Measurements from ENCODE around the gene TMEM163.
"Not testable (repeated sequence)": the region's sequence is repeated elsewhere in the genome, so short reads cannot be mapped to it uniquely, and the experiment has no call there.

TMEM163 gene

DNA sequence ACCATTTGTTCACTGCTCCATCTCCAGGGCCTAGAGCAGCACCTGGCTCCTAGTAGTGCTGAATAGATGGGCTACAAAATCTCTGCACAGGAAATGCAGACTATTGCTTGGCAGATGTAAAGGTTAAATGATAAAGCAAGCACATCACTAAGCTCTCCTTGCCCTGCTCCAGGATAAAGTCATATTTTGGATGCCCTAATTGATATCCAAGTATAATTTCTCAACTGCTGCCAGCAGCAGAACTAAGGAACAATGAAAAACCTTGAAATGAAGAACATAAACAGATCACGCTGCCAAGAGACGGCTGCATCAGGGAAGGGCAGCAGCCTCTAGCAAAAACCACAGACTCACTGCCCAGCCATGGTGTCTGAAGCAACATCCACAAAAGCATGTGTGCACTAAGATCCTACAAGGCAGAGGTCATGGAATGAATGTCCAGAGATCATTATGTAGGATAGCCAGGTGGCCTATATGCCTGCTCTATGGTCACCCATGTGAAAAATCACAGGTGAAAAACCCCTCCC lies 134.7 kb downstream of the TMEM163 start:
- peaks cover 5% of the 10 kb centered on the region for H3K9me3 Mint-ChIP-seq
- no peak overlapping the region for H3K27ac Mint-ChIP-seq
- no peaks in the 10 kb centered on the region for H3K27me3 Mint-ChIP-seq
- no peak overlapping the region for H3K4me3 Mint-ChIP-seq
- no peak for DNase-seq
- H3K36me3 Mint-ChIP-seq (ENCODE audit: low read depth): no peaks in the 10 kb centered on the region
- H3K4me1 Mint-ChIP-seq (ENCODE audit: low read depth): peaks cover 23% of the 10 kb centered on the region

- H3K9me3 Mint-ChIP-seq: peaks cover 3% of the 10 kb centered on the region
- no peaks in the 10 kb centered on the region for H3K27me3 Mint-ChIP-seq
- peaks cover 23% of the 10 kb centered on the region for H3K4me1 Mint-ChIP-seq (ENCODE audit: low read depth)
- no peak overlapping the region for H3K4me3 Mint-ChIP-seq
- no peak for DNase-seq
- no peak overlapping the region for H3K27ac Mint-ChIP-seq
- H3K36me3 Mint-ChIP-seq (ENCODE audit: low read depth): no peaks in the 10 kb centered on the region
Observed at GRCh38 chr2:134583462-134583861, 135.3 kb downstream of the TMEM163 start.

DNA sequence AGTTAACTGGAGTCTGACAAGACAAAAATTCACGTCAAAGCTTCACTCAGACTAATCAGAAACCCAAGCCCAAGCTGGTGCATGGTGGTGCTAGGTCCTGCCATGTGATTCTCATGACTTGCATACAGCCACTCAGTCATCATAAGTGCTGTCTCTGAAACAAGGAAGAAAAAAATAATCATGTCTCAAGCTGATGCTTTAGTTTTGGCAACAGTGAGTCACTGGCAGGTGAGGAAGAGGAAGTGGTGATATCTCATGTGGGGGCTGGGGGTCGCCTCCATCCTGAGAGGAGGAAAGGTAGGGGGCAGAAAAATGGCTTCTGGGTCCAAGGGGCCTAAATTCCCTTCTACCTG lies 136.3 kb downstream of the TMEM163 start:
- H3K27me3 Mint-ChIP-seq: no peaks in the 10 kb centered on the region
- no peaks in the 10 kb centered on the region for H3K9me3 Mint-ChIP-seq
- no peak for DNase-seq
- H3K36me3 Mint-ChIP-seq (ENCODE audit: low read depth): no peaks in the 10 kb centered on the region
- H3K4me3 Mint-ChIP-seq: no peak overlapping the region
- peak overlapping the region; percentile 37 for H3K27ac Mint-ChIP-seq
- peaks cover 23% of the 10 kb centered on the region for H3K4me1 Mint-ChIP-seq (ENCODE audit: low read depth)

- DNase-seq: no peak
- no peaks in the 10 kb centered on the region for H3K9me3 Mint-ChIP-seq
- H3K27me3 Mint-ChIP-seq: no peaks in the 10 kb centered on the region
- H3K27ac Mint-ChIP-seq: peak overlapping the region; percentile 37
- H3K36me3 Mint-ChIP-seq (ENCODE audit: low read depth): no peaks in the 10 kb centered on the region
- peaks cover 23% of the 10 kb centered on the region for H3K4me1 Mint-ChIP-seq (ENCODE audit: low read depth)
- H3K4me3 Mint-ChIP-seq: no peak overlapping the region
Observed at GRCh38 chr2:134581877-134582546, 136.8 kb downstream of the TMEM163 start.

- H3K36me3 Mint-ChIP-seq (ENCODE audit: low read depth): no peaks in the 10 kb centered on the region
- H3K27ac Mint-ChIP-seq: no peak overlapping the region
- no peak for DNase-seq
- no peaks in the 10 kb centered on the region for H3K27me3 Mint-ChIP-seq
- H3K4me1 Mint-ChIP-seq (ENCODE audit: low read depth): peaks cover 16% of the 10 kb centered on the region
- H3K9me3 Mint-ChIP-seq: no peaks in the 10 kb centered on the region
- no peak overlapping the region for H3K4me3 Mint-ChIP-seq
Observed at GRCh38 chr2:134578316-134578715, 140.5 kb downstream of the TMEM163 start.

DNA sequence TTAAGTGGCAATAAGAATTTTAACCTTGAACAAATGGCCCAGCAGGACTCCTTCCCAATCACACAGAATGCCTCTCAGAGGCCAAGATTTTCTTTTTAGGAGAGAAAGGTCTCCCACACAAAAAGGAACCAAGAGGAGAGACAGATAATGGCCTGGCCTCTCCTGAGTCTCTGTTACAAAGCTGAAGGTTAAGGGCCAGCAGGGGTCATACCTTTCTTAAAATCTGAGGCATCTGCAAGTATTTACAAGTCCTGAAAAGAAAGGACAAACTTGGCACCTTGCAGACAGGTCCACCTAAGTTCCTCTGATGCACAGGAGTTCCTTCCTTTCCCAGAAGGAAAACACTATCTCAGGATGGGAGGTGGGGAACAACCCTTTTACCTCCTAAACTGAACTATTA lies 142.3 kb downstream of the TMEM163 start:
- H3K4me1 Mint-ChIP-seq (ENCODE audit: low read depth): peaks cover 2% of the 10 kb centered on the region
- H3K27ac Mint-ChIP-seq: no peak overlapping the region
- H3K4me3 Mint-ChIP-seq: no peak overlapping the region
- no peaks in the 10 kb centered on the region for H3K27me3 Mint-ChIP-seq
- DNase-seq: no peak
- H3K36me3 Mint-ChIP-seq (ENCODE audit: low read depth): no peaks in the 10 kb centered on the region
- H3K9me3 Mint-ChIP-seq: no peaks in the 10 kb centered on the region

GRCh38 chr2:134575888-134576287 lies 142.9 kb downstream of the TMEM163 start:
- no peaks in the 10 kb centered on the region for H3K4me1 Mint-ChIP-seq (ENCODE audit: low read depth)
- no peaks in the 10 kb centered on the region for H3K27me3 Mint-ChIP-seq
- H3K4me3 Mint-ChIP-seq: no peak overlapping the region
- H3K27ac Mint-ChIP-seq: no peak overlapping the region
- no peaks in the 10 kb centered on the region for H3K36me3 Mint-ChIP-seq (ENCODE audit: low read depth)
- no peak for DNase-seq
- no peaks in the 10 kb centered on the region for H3K9me3 Mint-ChIP-seq

DNA sequence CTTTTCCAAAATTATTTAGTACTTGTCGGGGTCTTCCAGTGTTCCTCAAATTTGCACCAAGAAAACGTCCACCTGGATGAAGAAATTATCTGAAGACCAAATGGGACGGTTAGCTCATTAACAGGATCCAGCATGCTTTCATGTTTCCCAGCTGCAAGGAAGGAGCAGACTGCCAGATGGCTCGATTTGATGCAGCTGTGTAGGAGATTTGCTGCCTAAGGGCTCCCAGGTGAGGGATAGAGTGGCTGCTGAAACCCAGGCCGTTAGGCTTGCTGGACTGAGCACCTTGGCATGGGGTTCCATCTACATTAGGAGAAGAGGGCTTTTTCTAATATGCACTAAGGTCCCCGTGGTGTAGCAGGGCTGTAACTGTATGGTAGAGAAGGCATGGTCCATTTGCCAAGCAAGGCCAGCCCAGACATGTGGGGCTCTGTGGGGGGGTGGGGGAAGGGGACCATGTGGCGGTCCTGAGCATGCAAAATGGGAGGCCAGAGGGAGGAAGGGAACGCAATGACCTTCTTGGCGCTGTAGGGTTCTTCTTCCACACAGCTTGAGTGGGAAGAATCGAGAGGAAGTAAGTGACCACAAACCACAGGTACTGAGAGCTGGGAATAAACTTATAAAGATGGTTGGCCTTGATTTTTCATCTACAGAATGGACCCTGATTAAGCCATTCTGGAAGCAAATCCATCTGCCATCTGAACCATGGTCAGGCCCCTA lies 144.0 kb downstream of the TMEM163 start:
- Mint-ChIP-seq H3K36me3 (ENCODE audit: low read depth) (no peaks in the 10 kb centered on the region), H3K4me3 (no peak overlapping the region), H3K4me1 (ENCODE audit: low read depth) (no peaks in the 10 kb centered on the region), H3K27me3 (no peaks in the 10 kb centered on the region), H3K9me3 (no peaks in the 10 kb centered on the region), H3K27ac (no peak overlapping the region)
- no peak for DNase-seq

DNA sequence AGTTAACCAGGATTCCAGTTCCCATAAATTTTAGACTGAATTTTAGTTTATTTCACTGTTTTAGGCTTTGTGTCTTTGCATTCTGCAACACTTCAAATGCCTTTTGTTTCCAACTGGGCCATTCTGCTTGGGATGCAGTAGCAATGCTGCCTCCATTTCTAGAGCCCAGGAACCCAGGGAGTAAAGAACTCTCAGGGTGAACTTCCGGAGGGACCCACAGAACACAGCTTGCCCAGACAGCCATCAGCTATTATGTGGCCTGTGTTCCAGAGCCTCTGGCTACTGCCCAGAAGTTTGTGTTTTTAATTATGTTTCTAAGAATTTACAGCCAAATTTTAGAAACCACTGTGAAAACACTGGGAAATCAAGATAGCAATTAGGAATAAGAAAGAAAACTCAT lies 145.1 kb downstream of the TMEM163 start:
- Mint-ChIP-seq H3K27ac (no peak overlapping the region), H3K9me3 (no peaks in the 10 kb centered on the region), H3K4me3 (no peak overlapping the region), H3K36me3 (ENCODE audit: low read depth) (no peaks in the 10 kb centered on the region), H3K27me3 (no peaks in the 10 kb centered on the region), H3K4me1 (ENCODE audit: low read depth) (no peaks in the 10 kb centered on the region)
- DNase-seq: no peak

DNA sequence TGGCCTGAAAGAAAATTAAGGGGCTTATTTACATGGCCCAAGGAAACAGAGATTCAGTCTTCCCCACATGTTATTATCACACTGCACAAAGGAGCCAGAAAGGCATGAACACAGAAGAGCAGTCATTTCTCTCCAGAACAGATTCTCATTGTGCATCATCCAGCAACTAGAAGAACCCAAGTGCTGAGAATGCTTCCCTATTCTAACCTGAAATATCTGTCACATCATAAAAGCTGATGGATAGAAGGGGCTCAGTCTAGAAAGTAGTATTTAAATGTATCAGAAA lies 145.8 kb downstream of the TMEM163 start:
- Mint-ChIP-seq H3K9me3 (no peaks in the 10 kb centered on the region), H3K27ac (no peak overlapping the region), H3K36me3 (ENCODE audit: low read depth) (no peaks in the 10 kb centered on the region), H3K4me1 (ENCODE audit: low read depth) (no peaks in the 10 kb centered on the region), H3K4me3 (no peak overlapping the region), H3K27me3 (no peaks in the 10 kb centered on the region)
- DNase-seq: no peak

GRCh38 chr2:134572314-134573084 lies 146.3 kb downstream of the TMEM163 start:
- no peak for DNase-seq
- Mint-ChIP-seq H3K4me3 (no peak overlapping the region), H3K27ac (no peak overlapping the region), H3K27me3 (no peaks in the 10 kb centered on the region), H3K9me3 (no peaks in the 10 kb centered on the region), H3K4me1 (ENCODE audit: low read depth) (no peaks in the 10 kb centered on the region), H3K36me3 (ENCODE audit: low read depth) (no peaks in the 10 kb centered on the region)

GRCh38 chr2:134570676-134571075 lies 148.1 kb downstream of the TMEM163 start:
- H3K4me3 Mint-ChIP-seq: no peak overlapping the region
- H3K27ac Mint-ChIP-seq: no peak overlapping the region
- no peaks in the 10 kb centered on the region for H3K36me3 Mint-ChIP-seq (ENCODE audit: low read depth)
- no peak for DNase-seq
- H3K9me3 Mint-ChIP-seq: no peaks in the 10 kb centered on the region
- H3K4me1 Mint-ChIP-seq (ENCODE audit: low read depth): no peaks in the 10 kb centered on the region
- H3K27me3 Mint-ChIP-seq: peaks cover 1% of the 10 kb centered on the region

DNA sequence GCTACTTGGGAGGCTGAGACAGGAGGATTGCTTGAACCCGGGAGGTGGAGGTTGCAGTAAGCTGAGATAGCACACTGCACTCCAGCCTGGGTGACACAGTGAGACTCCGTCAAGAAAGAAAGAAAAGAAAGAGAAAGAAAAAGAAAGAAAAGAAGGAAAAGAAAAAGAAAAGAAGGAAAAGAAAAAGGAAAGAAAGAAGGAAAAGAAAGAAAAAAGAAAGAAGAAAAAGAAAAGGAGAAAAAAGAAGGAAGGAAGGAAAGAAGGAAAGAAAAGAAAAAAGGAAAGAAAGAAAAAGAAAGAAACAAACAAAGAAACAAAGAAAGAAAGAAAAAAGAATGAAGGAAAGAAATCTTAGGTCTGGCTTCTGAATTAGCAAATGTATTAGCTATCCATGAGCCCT lies 150.4 kb downstream of the TMEM163 start:
- peaks cover 3% of the 10 kb centered on the region for H3K27me3 Mint-ChIP-seq
- DNase-seq: no peak

DNA sequence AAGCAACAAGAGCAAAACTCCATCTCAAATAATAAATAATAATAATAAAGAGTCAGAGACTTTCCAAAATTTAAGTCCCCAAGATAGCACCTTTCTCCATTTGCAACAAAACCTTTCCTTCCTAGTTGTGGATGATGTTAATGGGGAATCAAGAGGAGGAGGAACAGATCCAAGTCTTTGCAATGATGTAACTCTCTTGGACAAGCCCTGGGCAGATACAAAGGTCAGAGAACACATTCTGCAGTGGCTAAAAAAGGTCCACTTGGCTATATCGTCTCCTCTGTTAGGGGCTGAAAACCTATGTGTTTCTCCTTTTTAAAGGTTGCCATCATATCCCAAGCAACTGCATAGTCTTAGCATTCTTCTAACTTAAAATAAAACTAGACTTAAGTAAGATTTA lies 151.1 kb downstream of the TMEM163 start:
- Mint-ChIP-seq H3K36me3 (ENCODE audit: low read depth) (no peaks in the 10 kb centered on the region), H3K27me3 (peaks cover 8% of the 10 kb centered on the region), H3K9me3 (no peaks in the 10 kb centered on the region), H3K27ac (no peak overlapping the region), H3K4me1 (ENCODE audit: low read depth) (peaks cover 2% of the 10 kb centered on the region), H3K4me3 (no peak overlapping the region)
- DNase-seq: no peak

More for the DNA sequence above, 150.4 kb downstream of the TMEM163 start:
- H3K27ac Mint-ChIP-seq: no peak overlapping the region
- H3K4me1 Mint-ChIP-seq (ENCODE audit: low read depth): peaks cover 2% of the 10 kb centered on the region
- H3K36me3 Mint-ChIP-seq (ENCODE audit: low read depth): no peaks in the 10 kb centered on the region
- no peak overlapping the region for H3K4me3 Mint-ChIP-seq
- no peaks in the 10 kb centered on the region for H3K9me3 Mint-ChIP-seq

- H3K27me3 Mint-ChIP-seq: peaks cover 15% of the 10 kb centered on the region
- H3K4me3 Mint-ChIP-seq; DNase-seq; H3K27ac Mint-ChIP-seq; H3K4me1 Mint-ChIP-seq (ENCODE audit: low read depth); H3K9me3 Mint-ChIP-seq; H3K36me3 Mint-ChIP-seq (ENCODE audit: low read depth): not testable (repeated sequence)
Observed at GRCh38 chr2:134564955-134565354, 153.8 kb downstream of the TMEM163 start.

Measured in activated T-cell treated with anti-CD3 and anti-CD28 coated beads, Interleukin-2, amount 50 U/mL, for 24 hours (primary cell).